Activated naive CD4-positive, alpha-beta T cell treated with anti-CD3 and anti-CD28 coated beads, Interleukin-2, amount 50 U/mL, for 24 hours (primary cell): Measurements from ENCODE around the gene ZSCAN4.

ENCODE experiments used
- H3K27ac Mint-ChIP-seq: one replicate; pipeline ENCODE4 v1.8.0; 2021; ENCODE audit warnings: mild to moderate bottlenecking, mixed read lengths
- H3K27me3 Mint-ChIP-seq: one replicate; pipeline ENCODE4 v1.8.0; 2021; ENCODE audit warnings: mixed read lengths
- H3K36me3 Mint-ChIP-seq: one replicate; pipeline ENCODE4 v1.8.0; 2021; ENCODE audit warnings: mixed read lengths
- H3K4me1 Mint-ChIP-seq: one replicate; pipeline ENCODE4 v1.8.0; 2021; ENCODE audit warnings: mixed read lengths
- H3K4me3 Mint-ChIP-seq: one replicate; pipeline ENCODE4 v1.8.0; 2021; ENCODE audit warnings: mild to moderate bottlenecking, mixed read lengths
- H3K9me3 Mint-ChIP-seq: one replicate; pipeline ENCODE4 v1.8.0; 2021; ENCODE audit warnings: mixed read lengths

ZSCAN4 gene

GRCh38 chr19:57664269-57665127, 4.2 kb upstream of the ZSCAN4 start:
- peaks cover 4% of the 10 kb centered on the region for H3K4me1 Mint-ChIP-seq
- H3K27ac Mint-ChIP-seq = no peak overlapping the region
- peaks cover 24% of the 10 kb centered on the region for H3K27me3 Mint-ChIP-seq
- H3K9me3 Mint-ChIP-seq = peaks cover 5% of the 10 kb centered on the region
- no peaks in the 10 kb centered on the region for H3K36me3 Mint-ChIP-seq
- peak overlapping the region; percentile 76 for H3K4me3 Mint-ChIP-seq

DNA sequence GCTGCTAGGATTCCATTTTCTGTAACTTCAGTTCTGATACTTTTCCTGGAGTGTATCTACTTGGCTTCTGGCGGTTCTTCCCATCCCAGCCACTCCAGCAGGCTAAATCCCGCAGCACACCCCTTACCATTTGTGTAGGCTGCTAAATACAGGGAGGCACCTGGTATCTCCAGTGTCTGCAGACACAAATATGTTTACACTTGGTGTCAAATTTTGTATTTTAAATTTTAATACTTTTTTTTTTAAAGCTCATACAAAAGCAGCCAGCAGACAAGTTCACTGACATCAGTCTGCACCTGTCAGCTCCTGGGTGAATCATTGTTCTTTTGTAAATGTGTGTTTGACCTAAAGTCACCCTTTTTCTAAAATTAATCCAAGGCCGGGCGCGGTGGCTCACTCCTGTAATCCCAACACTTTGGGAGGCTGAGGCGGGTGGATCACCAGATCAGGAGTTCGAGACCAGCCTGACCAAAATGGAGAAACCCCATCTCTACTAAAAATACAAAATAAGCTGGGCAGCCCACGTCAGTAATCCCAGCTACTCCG, 3.4 kb upstream of the ZSCAN4 start:
- Mint-ChIP-seq H3K4me3 (no peak overlapping the region), H3K9me3 (peaks cover 5% of the 10 kb centered on the region), H3K27me3 (peaks cover 21% of the 10 kb centered on the region)

DNA sequence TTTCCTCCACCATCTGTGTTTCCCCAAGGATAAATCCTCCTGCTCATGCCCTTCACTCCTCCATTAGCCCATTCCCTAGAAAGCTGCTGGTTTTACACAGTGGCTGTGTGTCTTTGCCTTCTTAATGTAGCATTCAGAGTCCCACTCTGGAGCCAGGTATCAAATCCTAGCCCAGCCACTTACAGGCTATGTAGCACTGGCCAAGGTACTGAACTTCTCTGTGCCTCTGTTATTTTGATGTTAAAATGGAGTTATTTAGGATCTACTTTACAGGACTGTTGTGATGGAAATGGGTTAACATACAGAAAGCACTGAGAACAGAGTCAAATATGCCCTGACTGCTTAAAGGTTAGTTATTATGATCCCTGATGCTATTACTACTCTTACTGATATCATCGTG, 1.5 kb upstream of the ZSCAN4 start:
- H3K4me3 Mint-ChIP-seq = no peak overlapping the region
- H3K27ac Mint-ChIP-seq = no peak overlapping the region
- H3K27me3 Mint-ChIP-seq = peaks cover 20% of the 10 kb centered on the region
- peaks cover 4% of the 10 kb centered on the region for H3K4me1 Mint-ChIP-seq
- H3K9me3 Mint-ChIP-seq = peaks cover 4% of the 10 kb centered on the region
- H3K36me3 Mint-ChIP-seq = no peaks in the 10 kb centered on the region

More for the DNA sequence above, 3.4 kb upstream of the ZSCAN4 start:
- no peaks in the 10 kb centered on the region for H3K36me3 Mint-ChIP-seq
- H3K4me1 Mint-ChIP-seq = peaks cover 4% of the 10 kb centered on the region
- H3K27ac Mint-ChIP-seq = no peak overlapping the region

DNA sequence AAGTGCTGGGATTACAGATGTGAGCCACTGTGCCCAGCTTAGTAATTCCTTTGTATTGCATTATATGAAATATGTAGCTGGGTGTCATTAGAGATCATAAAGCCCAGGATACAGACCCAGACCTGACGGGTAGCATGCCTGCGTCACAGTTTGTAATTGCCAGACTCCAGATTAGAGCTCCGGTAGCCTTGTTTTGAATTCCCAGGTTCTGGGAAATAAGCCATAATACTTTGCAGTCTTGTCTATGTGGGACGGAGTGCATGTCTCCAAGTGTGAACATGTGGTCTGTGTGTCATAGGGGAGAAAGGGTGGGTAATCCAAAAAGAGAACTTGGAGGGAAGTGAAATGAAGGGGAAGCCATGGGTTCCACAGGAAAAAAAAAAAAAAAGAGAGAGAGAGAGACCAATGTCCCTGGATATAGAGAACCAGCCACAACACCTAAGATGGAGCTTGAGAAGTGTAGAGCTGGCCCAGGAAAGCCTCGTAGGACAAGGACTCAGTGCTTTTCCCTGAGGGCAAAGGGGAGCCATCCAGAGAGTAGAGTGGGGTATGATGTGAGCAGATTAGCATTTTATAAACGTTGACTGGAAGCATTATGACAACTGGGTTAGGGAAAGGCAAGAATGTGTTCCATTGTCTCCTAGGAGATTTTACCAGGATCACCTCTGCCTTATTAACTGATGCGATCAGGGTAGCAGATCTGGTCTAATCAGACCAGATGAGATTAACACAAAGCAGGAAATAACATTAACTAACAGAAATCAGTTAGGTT, 2.6 kb downstream of the ZSCAN4 start:
- H3K27ac Mint-ChIP-seq = no peak overlapping the region
- H3K9me3 Mint-ChIP-seq = peaks cover 4% of the 10 kb centered on the region
- H3K36me3 Mint-ChIP-seq = no peaks in the 10 kb centered on the region
- H3K4me3 Mint-ChIP-seq = no peak overlapping the region
- H3K4me1 Mint-ChIP-seq = no peaks in the 10 kb centered on the region
- H3K27me3 Mint-ChIP-seq = peaks cover 15% of the 10 kb centered on the region

- H3K4me1 Mint-ChIP-seq = no peaks in the 10 kb centered on the region
- no peak overlapping the region for H3K27ac Mint-ChIP-seq
- H3K4me3 Mint-ChIP-seq = no peak overlapping the region
- peaks cover 4% of the 10 kb centered on the region for H3K9me3 Mint-ChIP-seq
- peaks cover 13% of the 10 kb centered on the region for H3K27me3 Mint-ChIP-seq
- H3K36me3 Mint-ChIP-seq = no peaks in the 10 kb centered on the region
These were observed 3.7 kb downstream of the ZSCAN4 start for GRCh38 chr19:57672466-57672865.

- Mint-ChIP-seq H3K27ac (no peak overlapping the region), H3K4me1 (no peaks in the 10 kb centered on the region), H3K36me3 (peaks cover 3% of the 10 kb centered on the region), H3K4me3 (no peak overlapping the region), H3K27me3 (peaks cover 8% of the 10 kb centered on the region), H3K9me3 (peaks cover 19% of the 10 kb centered on the region)
These were observed 7.1 kb downstream of the ZSCAN4 start for GRCh38 chr19:57675881-57676280.

DNA sequence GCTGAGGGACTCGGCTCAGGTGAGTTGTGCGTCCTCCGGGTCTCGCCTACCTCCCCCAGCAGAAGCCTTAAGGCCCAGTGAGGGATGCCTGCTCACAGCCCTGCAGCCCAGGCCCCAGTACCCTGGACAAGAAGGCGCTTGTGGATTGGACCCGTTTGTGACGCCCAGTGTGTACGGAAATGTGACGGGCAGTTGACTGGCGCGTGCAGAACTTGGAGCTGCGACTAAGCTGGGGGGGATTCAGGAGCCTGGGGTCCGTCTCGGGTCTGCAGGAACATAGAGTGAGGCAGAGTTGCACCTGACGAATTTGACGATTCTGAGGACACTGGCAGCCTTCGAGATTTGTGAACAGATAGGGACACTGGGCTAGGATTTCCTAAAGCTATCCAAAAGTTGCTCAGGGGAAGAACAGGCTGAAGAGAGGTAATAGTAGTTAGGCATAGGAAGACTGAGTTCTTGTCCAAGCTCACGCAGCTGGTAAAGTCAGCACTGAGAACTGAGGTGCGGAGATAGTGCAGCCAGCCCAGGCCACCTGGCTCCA, 13.6 kb downstream of the ZSCAN4 start:
- Mint-ChIP-seq H3K27ac (peak overlapping the region; percentile 96), H3K4me1 (peaks cover 41% of the 10 kb centered on the region), H3K27me3 (no peaks in the 10 kb centered on the region), H3K36me3 (peaks cover 57% of the 10 kb centered on the region), H3K9me3 (peaks cover 54% of the 10 kb centered on the region), H3K4me3 (peak overlapping the region; percentile 97)

GRCh38 chr19:57686727-57687126, 18.0 kb downstream of the ZSCAN4 start:
- H3K4me3 Mint-ChIP-seq = no peak overlapping the region
- peaks cover 36% of the 10 kb centered on the region for H3K4me1 Mint-ChIP-seq
- peaks cover 39% of the 10 kb centered on the region for H3K9me3 Mint-ChIP-seq
- peaks cover 82% of the 10 kb centered on the region for H3K36me3 Mint-ChIP-seq
- no peak overlapping the region for H3K27ac Mint-ChIP-seq
- H3K27me3 Mint-ChIP-seq = no peaks in the 10 kb centered on the region

- Mint-ChIP-seq H3K36me3 (peaks cover 77% of the 10 kb centered on the region), H3K9me3 (peaks cover 35% of the 10 kb centered on the region), H3K4me1 (peaks cover 31% of the 10 kb centered on the region), H3K27ac (no peak overlapping the region), H3K27me3 (no peaks in the 10 kb centered on the region), H3K4me3 (no peak overlapping the region)
These were observed 18.8 kb downstream of the ZSCAN4 start for GRCh38 chr19:57687363-57688010.

DNA sequence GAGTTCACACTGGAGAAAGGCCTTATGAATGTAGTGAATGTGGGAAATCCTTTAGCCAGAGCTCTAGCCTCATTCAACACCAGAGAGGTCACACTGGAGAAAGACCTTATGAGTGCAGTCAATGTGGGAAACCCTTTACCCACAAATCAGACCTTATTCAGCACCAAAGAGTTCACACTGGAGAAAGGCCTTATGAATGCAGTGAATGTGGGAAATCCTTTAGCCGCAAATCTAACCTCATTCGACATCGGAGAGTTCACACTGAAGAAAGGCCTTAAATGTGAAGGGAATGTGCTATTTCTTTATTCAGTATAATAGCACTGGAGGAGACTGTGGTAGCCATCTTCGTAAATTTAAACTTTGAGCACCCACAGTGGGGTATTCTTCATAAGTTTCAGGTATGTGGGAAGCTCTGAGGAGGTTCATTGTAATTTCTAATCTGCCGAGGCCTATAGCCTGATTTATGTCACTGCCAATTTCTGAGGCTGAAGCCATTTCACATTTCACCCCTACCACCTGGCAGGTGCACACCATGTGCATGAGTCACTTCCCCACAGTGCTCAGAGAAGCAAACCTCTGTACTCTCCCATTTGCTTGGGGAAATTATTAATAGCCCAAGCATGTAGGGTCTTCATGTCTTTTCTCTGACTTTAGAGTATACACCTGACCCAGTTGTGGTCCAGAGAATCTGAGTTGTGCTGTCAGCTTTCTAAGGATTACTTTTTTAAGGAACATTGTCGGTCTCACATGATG, 19.5 kb downstream of the ZSCAN4 start:
- H3K36me3 Mint-ChIP-seq = peaks cover 76% of the 10 kb centered on the region

GRCh38 chr19:57689750-57690149, 21.0 kb downstream of the ZSCAN4 start:
- peaks cover 69% of the 10 kb centered on the region for H3K36me3 Mint-ChIP-seq
- no peaks in the 10 kb centered on the region for H3K27me3 Mint-ChIP-seq
- H3K4me1 Mint-ChIP-seq = peaks cover 8% of the 10 kb centered on the region
- H3K27ac Mint-ChIP-seq = no peak overlapping the region
- H3K9me3 Mint-ChIP-seq = peaks cover 17% of the 10 kb centered on the region
- H3K4me3 Mint-ChIP-seq = no peak overlapping the region

More for the DNA sequence above, 19.5 kb downstream of the ZSCAN4 start:
- no peaks in the 10 kb centered on the region for H3K27me3 Mint-ChIP-seq
- H3K9me3 Mint-ChIP-seq = peaks cover 28% of the 10 kb centered on the region
- H3K27ac Mint-ChIP-seq = no peak overlapping the region
- H3K4me1 Mint-ChIP-seq = peaks cover 24% of the 10 kb centered on the region
- H3K4me3 Mint-ChIP-seq = no peak overlapping the region

- Mint-ChIP-seq H3K9me3 (peaks cover 28% of the 10 kb centered on the region), H3K36me3 (peaks cover 77% of the 10 kb centered on the region), H3K4me1 (peaks cover 4% of the 10 kb centered on the region), H3K27ac (no peak overlapping the region), H3K4me3 (no peak overlapping the region), H3K27me3 (peaks cover 2% of the 10 kb centered on the region)
These were observed 32.9 kb downstream of the ZSCAN4 start for GRCh38 chr19:57701625-57702024.

GRCh38 chr19:57706346-57706745, 37.6 kb downstream of the ZSCAN4 start:
- H3K27me3 Mint-ChIP-seq = peaks cover 14% of the 10 kb centered on the region
- peaks cover 67% of the 10 kb centered on the region for H3K36me3 Mint-ChIP-seq
- no peak overlapping the region for H3K27ac Mint-ChIP-seq
- H3K9me3 Mint-ChIP-seq = peaks cover 30% of the 10 kb centered on the region
- peaks cover 21% of the 10 kb centered on the region for H3K4me1 Mint-ChIP-seq
- peak overlapping the region; percentile 24 for H3K4me3 Mint-ChIP-seq

DNA sequence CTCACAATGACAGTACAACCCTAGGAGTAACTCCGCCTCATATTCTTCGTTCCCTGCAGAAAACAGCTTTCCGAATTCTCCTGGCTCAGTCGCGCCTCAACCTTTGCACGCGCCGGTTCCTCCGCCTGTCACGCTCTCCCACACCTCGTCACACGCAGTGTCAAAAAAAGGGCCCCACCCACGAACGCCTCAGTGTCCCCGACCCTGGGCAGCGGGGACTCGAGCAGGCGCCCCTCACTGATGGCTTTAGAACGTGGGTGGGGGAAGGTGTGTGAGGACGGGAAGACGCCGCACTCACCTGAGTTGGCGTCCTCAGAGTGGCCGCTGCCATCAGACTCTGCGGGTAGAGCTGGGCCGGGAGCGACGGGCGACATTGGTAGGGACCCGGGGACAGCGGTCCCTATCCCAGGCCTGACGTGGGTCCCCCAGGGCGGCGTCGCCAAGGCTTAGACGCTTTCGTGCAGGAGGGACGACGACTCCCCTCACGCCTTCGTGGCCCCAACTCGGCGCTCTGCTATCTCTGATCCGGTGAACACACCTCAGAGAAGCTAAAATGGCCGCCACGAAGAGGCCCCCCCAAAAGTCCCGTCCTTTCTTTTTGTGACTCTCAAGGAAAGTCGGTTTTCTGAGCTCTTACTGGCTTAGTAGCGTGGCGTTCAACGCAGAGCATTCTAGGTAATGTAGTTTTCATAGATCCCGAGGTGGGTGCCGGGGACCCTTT, 40.1 kb downstream of the ZSCAN4 start, which contains the start of gene ZNF154:
TSS of gene ZNF154 (minus strand) at position 564 of the 721 bp plus-strand sequence. CDS start at position 331, 233 bp downstream.
- Mint-ChIP-seq H3K27ac (peak within 1 kb of the TSS; percentile 89), H3K27me3 (peaks cover 14% of the 10 kb centered on the region), H3K36me3 (peaks cover 55% of the 10 kb centered on the region), H3K4me1 (peaks cover 21% of the 10 kb centered on the region), H3K4me3 (peak within 1 kb of the TSS; percentile 88), H3K9me3 (peaks cover 43% of the 10 kb centered on the region)
